ENCODE measurements around the gene JAG1.

JAG1 gene

DNA sequence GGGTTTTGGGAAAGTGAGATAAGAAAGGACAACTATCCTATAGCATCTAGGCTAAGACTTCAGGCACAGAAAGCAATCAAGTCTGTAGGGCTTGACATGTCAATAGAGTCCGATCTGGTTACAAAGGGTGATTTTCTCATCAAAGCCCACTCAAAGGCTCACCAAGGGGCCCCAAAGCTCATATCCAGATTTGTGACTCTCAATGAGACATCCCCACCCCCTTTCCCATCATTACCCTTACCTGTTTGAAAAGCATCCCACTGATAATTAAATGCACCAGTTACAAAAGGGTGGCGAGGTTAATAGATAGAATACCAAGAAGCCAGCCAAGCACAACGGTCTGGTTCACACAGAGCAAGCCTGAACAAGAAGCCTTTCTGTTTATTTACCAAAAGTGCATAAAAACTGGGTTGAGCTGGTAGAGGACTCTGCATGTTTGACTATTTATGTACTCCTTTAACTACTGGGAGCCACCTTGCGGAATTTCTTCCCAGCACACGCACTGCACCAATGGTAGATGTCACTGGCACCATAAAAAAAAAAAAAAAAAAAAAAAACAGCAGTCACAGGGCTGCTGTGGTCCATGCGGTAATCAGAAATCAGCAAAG lies 6.1 kb downstream of the JAG1 start:
- DNase-seq = no peak

- no peak for DNase-seq
Observed at GRCh38 chr20:10667077-10667401, 6.8 kb downstream of the JAG1 start.

GRCh38 chr20:10666221-10667076 lies 7.3 kb downstream of the JAG1 start:
- DNase-seq = no peak

DNA sequence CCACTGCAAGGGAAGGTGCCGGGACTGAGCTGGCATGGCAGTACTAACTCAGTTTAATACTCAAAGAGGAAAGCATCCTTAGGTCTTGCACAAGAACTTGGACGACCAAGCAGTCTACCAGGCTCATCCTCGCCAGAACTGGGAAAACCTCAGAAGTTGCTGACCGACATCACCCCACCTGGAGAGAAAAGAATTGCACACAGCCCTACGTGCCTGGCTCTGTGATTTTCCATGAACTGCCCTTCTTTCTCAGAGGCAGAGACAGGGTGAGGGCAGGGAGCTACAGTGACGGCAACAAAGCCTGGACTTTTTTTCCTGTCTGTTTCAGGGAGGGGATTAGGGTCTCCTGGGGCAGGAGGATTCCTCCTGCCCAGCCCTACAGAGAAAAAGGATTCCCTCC lies 8.0 kb downstream of the JAG1 start:
- no peak for DNase-seq

DNA sequence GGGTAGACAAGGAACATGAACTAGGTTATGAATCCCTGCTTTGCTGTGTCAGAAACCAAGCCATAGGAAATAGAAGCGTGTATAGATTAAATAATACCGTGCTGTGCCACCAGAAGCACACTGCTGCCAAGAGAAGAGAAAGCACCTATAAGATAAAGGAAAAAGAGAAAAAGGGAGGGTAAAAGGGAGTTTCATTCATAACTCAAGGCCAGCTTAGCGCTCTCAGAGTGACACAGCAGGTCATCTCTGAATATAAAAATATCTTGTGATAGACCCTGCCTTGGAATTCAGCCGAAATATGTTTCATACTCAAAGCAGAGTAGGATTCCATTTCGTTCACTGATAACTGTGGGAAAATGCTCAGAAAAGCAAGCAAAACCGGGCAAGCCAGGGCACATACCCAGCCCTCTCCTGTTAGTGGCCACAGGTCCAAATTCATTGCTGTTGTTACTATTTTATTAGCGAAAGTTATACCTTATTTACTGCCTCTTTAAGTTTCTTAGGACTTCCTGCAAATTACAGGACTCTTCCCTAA lies 8.7 kb downstream of the JAG1 start:
- no peak for DNase-seq

DNA sequence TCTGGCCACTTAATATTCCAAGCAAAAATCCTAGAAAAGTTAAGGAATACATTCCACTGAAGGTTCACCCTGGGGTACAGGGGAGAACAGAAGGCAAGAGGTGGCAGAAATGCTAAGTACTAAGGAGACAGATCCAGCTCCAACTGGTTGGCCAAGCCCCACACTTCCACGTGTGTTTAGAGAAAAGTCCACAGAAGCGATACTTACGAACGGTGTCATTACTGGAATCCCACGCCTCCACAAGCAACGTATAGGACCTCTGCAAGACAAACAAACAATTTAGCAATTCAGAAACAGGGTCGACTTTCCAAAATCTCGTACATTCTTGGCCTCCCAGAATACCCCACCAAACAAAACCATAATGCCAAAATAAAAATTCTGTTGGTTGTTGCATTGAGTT lies 10.0 kb downstream of the JAG1 start:
- DNase-seq = no peak

DNA sequence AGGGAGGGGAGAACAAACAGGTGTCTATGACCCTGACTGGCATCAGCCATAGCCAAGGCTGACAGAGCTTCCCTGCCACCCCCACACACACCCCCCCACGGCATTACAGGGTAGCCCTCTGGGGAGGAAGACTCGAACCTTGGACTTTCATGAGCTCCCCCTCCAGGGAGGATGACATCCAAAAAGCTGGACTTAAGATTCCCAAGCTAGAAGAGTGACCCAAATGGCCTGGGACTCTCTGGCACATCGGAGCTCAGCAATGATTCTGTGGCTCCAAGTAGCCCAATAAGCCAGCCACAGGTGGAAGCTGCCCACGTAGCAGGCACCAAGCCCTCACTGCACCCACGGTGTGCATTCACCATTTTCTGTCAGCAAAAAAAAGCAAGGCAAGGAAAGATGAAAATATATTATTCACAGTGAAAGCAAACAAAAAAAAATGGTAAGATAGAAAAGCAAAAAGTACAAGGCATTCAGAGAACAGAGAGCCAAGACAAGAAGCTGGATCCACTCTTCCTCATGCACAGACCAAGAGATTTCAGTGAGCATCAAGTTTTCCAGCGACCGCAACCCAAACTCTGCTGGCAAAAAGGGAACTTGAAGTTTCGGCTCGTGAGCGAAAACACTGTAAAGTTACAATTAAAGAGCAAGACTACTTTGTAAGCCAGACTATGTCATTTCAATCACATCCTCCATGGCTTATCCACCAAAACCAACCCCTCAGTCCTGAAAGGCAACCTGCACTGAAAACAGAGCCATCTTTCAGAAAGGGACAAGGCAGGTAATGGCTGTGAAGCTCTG lies 10.9 kb downstream of the JAG1 start:
- DNase-seq = no peak

- no peak for DNase-seq
Observed at GRCh38 chr20:10662151-10662550, 11.6 kb downstream of the JAG1 start.

- no peak for DNase-seq
Observed at GRCh38 chr20:10661261-10661660, 12.5 kb downstream of the JAG1 start.

- no peak for DNase-seq
Observed at GRCh38 chr20:10660661-10661060, 13.1 kb downstream of the JAG1 start.

- no peak for DNase-seq
Observed at GRCh38 chr20:10659651-10660601, 13.9 kb downstream of the JAG1 start.

DNA sequence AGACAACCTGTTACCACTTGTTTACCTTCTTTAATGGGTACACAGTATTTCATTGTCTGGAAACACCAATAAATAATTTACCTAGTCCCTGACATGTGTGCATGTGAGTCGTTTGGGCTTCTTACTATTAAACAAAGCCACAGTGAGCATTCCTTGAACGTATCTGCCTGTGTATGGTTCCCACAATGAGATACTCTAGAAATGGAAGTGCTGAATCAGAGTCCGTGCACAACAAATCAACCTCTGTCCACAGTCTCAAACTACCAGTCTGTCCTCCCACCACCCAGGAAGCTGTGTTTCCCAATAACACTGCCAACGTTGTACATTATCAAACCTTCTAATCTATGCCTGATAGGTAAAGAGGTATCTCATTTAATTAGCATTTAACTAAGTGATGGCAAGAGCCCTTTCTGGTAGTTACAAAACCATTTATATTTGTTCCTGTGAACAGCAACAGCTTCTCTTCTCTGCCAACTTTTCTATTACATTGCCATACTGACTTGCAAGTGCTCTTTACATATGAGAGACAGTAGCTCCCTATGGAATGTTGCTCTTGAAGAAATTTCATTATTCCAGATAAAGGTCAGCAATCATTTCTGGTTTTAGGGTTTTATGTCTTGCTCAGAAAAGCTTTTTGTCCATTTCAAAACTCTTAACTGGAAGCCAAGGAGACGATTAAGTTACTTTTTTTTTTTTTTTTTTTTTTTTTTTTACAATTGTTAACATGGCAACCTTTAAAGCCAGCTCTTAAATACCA lies 14.7 kb downstream of the JAG1 start:
- DNase-seq = no peak

DNA sequence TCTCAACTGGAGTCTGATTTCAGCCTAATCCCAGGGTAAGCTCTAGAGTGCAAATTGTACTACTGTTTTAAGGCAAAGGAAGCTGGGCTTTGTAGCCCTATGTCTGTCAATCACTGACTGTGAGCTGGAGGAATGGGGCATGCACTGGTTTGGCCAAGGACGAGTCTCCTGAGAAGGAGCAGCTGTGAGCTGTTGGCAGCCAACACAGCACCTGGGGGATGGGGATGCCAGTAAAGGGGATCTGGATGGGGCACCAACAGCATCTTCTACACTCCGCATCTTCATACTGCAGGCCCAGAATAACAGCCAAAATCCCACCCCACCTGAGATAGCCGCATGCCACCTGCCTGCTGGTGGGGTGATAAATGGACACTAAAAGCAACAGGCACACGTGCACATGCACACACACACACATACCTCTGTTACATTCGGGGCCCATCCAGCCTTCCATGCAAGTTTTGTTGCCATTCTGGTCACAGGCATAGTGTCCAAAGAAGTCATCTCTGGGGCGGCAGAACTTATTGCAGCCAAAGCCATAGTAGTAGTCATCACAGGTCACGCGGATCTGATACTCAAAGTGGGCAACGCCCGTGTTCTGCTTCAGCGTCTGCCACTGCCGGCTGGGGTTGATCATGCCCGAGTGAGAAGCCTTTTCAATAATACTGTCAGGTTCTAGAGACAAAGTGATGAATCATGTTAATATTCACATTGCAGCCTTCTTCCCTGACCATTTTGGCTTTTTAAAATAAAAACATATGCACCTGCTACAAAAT lies 15.6 kb downstream of the JAG1 start:
- DNase-seq = no peak

- DNase-seq = no peak
Observed at GRCh38 chr20:10657453-10657852, 16.3 kb downstream of the JAG1 start.

DNA sequence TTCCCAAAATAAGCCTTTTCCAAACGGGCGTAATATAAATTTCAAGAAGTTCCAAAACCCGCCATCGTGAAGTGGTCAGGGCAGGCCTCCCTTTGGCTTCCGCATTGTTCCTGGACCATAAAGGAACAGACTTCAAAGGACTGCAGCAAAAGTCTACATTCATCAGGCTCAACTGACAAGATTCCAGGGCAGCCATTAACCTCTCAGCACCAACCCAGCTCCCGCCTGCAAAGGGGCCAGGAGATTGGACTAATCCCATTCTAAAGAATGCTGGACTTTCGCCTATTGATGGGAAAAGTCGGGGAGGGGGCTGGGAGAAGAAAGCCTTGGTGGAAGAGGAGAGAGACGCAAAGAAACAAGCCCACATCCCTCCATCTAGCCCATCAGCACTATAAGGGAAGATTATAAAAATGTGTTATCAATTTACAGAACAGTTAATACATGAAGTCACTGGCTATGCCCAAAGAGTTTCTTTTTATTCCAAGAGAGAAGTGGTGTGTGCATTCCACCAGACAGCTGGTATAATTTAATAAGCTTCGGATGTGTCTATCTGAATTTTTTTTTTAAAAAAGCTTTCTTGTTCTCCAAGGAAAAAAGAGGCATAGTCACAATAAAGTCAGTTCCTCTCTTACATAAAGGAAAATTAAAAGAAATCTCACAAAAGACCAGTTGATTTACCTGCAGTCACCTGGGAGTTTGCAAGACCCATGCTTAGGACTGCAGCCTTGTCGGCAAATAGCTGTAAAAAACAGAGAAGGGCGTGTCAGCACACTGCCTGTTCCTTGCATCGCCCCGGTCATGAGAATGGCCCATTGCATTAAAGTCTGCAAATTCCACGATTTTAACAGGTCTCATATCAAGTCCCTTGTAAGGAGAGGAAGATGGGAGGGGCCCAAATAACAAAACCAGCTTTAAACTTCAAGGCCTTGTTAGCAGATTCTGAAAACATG lies 17.8 kb downstream of the JAG1 start:
- DNase-seq = no peak

DNA sequence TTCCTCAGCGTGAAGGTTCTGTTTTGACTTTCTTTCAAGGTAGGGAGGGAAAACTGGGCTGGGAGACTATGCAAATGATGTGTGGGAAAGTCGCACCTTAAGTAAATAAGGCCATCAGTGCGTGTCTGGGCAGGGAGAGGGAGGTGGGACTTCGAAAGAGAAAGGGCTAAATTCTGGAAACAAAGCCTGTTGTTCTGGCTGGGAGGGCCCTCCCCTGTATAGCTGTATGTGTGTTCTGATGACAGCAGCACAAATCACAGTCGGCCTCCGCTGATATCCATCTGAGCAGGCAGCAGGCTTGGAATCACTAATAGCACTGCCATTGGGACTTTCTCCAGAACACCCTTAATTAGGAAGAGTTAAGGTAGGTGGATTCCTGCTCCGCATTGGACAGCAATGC lies 19.2 kb downstream of the JAG1 start:
- DNase-seq = no peak

DNA sequence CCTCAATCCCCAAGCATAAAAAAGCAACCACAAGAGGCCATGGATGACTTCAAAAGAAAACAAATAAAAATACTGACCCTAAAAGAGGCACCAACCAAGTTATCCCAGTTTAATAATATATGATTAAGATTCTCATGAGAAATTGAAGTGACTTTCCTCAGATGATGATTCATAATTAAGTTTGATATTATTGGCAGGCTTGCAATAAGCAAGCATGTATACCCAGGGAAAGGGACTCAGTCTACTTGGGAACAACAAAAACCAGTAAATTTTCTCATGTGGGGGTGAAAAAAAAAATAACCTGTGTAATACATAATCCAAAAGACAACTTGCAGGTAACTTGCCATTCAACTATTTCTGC lies 19.6 kb downstream of the JAG1 start:
- DNase-seq = no peak

DNA sequence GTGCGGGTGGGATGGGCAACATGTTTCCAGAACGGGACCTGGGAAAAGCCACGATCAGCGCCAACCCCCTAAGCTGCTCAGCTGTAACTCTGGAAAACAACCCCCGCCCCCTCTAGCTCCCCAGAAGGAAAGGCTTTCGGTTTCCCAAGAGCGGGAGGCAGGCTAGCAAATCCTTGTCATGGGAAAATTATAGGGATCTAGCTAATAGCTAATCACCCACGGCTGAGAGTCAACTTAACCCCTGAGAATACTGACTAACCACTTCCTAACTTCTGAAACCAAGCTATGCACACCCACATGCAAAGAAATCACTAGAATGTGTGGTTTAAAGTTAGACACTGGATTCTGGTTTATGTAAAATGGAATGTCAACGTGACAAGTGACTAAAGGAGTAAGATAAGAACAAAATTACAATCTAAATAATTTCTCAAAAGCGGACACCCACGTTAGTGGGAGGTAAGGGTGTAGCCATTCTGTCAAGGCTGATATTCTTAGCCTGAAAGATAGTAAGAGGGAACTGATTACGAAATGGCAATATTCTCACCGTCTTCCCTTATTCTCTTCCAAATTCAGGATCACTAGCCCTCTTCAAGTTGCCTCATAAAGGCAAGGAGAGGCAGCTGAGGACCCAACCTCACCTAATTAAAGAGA lies 20.1 kb downstream of the JAG1 start:
- no peak for DNase-seq

DNA sequence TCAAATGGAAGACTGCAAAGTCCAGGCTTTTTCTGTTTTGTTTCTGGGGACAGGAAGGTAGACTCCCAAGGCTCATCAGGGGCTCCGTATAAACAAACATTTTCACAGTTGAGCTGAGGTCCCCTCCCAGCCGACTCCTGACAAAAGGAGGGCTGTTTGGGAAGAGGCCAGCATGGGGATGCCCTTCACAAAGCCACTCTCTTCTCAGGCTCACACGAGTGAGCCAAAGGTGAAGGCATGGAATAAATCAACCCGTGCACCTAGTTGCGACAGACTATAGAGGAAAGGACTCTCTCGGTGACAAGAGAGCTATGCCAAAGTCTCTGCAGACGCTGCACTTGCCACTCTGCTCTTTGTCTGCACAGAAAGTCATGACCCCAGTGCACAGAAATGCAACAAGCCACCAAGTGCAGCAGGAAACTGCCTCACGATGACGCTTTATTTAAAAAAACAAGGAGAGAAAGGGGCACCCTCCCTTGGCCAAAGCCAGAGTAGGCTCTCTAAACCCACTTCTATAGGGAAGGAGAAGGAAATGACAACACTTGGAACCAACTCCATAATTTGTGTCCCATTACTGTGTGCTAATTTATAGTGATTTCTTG lies 21.0 kb downstream of the JAG1 start:
- no peak for DNase-seq

Data from SHP77 treated with DMSO at 0.1 percent for 48 hours (cell line).